ELR (cell line): ENCODE measurements around the gene OSBPL9.
"Not testable (repeated sequence)": the region's sequence is repeated elsewhere in the genome, so short reads cannot be mapped to it uniquely, and the experiment has no call there.

Experiments used
- DNase-seq: peaks from one replicate; pipeline ENCODE4 v3.0.0-alpha.2; 2015; ENCODE audit warnings: low read depth

OSBPL9 gene

GRCh38 chr1:51607681-51608095 lies 9.2 kb upstream of the OSBPL9 start:
- DNase-seq = no peak

GRCh38 chr1:51610104-51610503 lies 6.8 kb upstream of the OSBPL9 start:
- not testable (repeated sequence) for DNase-seq

- DNase-seq = no peak
Measured at GRCh38 chr1:51610637-51611036, 6.3 kb upstream of the OSBPL9 start.

- DNase-seq = peak; percentile 45
Measured at GRCh38 chr1:51612447-51612961, 4.4 kb upstream of the OSBPL9 start.

- DNase-seq = no peak
Measured at GRCh38 chr1:51615780-51616291, 1.1 kb upstream of the OSBPL9 start.

GRCh38 chr1:51616490-51616889 lies 402 bp upstream of the OSBPL9 start:
- no peak for DNase-seq

- no peak for DNase-seq
Measured at GRCh38 chr1:51618715-51619114, 1.8 kb downstream of the OSBPL9 start.

- DNase-seq = no peak
Measured at GRCh38 chr1:51620470-51620869, 3.6 kb downstream of the OSBPL9 start.

GRCh38 chr1:51621161-51621560 lies 4.3 kb downstream of the OSBPL9 start:
- no peak for DNase-seq

GRCh38 chr1:51621841-51622454 lies 5.1 kb downstream of the OSBPL9 start:
- no peak for DNase-seq

GRCh38 chr1:51622455-51622913 lies 5.6 kb downstream of the OSBPL9 start:
- peak; percentile 90 for DNase-seq

GRCh38 chr1:51623025-51623424 lies 6.1 kb downstream of the OSBPL9 start:
- DNase-seq = no peak

- no peak for DNase-seq
Measured at GRCh38 chr1:51623450-51623849, 6.6 kb downstream of the OSBPL9 start.

GRCh38 chr1:51624855-51625254 lies 8.0 kb downstream of the OSBPL9 start:
- peak; percentile 22 for DNase-seq

- peak; percentile 68 for DNase-seq
Measured at GRCh38 chr1:51627672-51628071, 10.8 kb downstream of the OSBPL9 start.

GRCh38 chr1:51628715-51629590 lies 12.1 kb downstream of the OSBPL9 start:
- no peak for DNase-seq

GRCh38 chr1:51629918-51630317 lies 13.0 kb downstream of the OSBPL9 start:
- DNase-seq = no peak

- no peak for DNase-seq
Measured at GRCh38 chr1:51630393-51630792, 13.5 kb downstream of the OSBPL9 start.

- no peak for DNase-seq
Measured at GRCh38 chr1:51630922-51631321, 14.0 kb downstream of the OSBPL9 start.

- no peak for DNase-seq
Measured at GRCh38 chr1:51631747-51632146, 14.9 kb downstream of the OSBPL9 start.

GRCh38 chr1:51634618-51635017 lies 17.7 kb downstream of the OSBPL9 start:
- DNase-seq = no peak

- DNase-seq = no peak
Measured at GRCh38 chr1:51635615-51636014, 18.7 kb downstream of the OSBPL9 start.

GRCh38 chr1:51636191-51636590 lies 19.3 kb downstream of the OSBPL9 start:
- peak; percentile 52 for DNase-seq
